Body of pancreas (tissue), 4 donors: ENCODE data around the gene TMA7B. TPM values are rescaled to one million over a fixed set of nuclear protein-coding genes. Genes with fewer than 3 reads are reported as not detected.

ENCODE experiments used
- ATAC-seq: fragments of 150-250 bp; one replicate; pipeline ENCODE4 v1.9.1; 2016
- DNase-seq, 4 donors: peaks; one replicate each; pipeline ENCODE4 v3.0.0-alpha.2; 2019
- H3K27ac ChIP-seq, 4 donors: fragments of 200-600 bp; sonication (generic); 1 replicate in 3 of 4; 2 replicates in 1 of 4; pipeline versions ENCODE4 v1.5.1 to v1.6.1; 2016 to 2019; ENCODE audit warnings: mild to moderate bottlenecking in 1 of 4, mixed read lengths in 1 of 4, moderate library complexity in 1 of 4
- H3K27me3 ChIP-seq, 2 donors: fragments of 200-600 bp; sonication (generic); one replicate each; pipeline ENCODE4 v1.6.0; 2016; ENCODE audit warnings: mild to moderate bottlenecking in 1 of 2
- H3K36me3 ChIP-seq, 2 donors: fragments of 200-600 bp; sonication (generic); replicated peaks in 1 of 2; 2 replicates each; pipeline ENCODE4 v1.5.1; 2016; ENCODE audit warnings: low read depth in 2 of 2; ENCODE audit not compliant: insufficient read depth in 1 of 2
- H3K4me1 ChIP-seq: fragments of 200-600 bp; sonication (generic); one replicate; pipeline ENCODE4 v1.6.0; 2016
- H3K4me3 ChIP-seq, 2 donors: fragments of 200-600 bp; sonication (generic); 1 replicate in 1 of 2; 2 replicates in 1 of 2; pipeline ENCODE4 v1.5.1; 2016 to 2019
- H3K9me3 ChIP-seq, 3 donors: fragments of 200-600 bp; sonication (generic); 1 replicate in 2 of 3; 2 replicates in 1 of 3; pipeline ENCODE4 v1.5.1; 2016
- POLR2A ChIP-seq, 3 donors: fragments of 450-650 bp; IDR thresholded peaks; one replicate each; pipeline ENCODE4 v1.6.1; 2016; ENCODE audit warnings: antibody characterized with exemption in 3 of 3, mild to moderate bottlenecking in 2 of 3
- WGBS, 2 donors: methylation state at CpG; one replicate each; pipeline ENCODE4 v1.1.5; 2017; 5-methylcytosine and 5-hydroxymethylcytosine counted together
- intact Hi-C: fragments of 100-400 bp; cut with DNase I; formaldehyde crosslinking; loops from one replicate; pipeline ENCODE4 v1.15.1; 2023
- total RNA-seq, 2 donors: library from RNA; depleted of rRNA; stranded (reverse); fragments of >200 nt; gene quantifications; one replicate each; pipeline ENCODE4 v1.1.0, GENCODE V29; 2016
- TF ChIP-seq, protein P1 (sequence below), 7 experiments: fragments of 450-650 bp in 4 of 7; fragments of 200-600 bp in 3 of 7; sonication (generic) in 3 of 7; IDR thresholded peaks; one replicate each; pipeline ENCODE4 v1.5.1; 2016 to 2019; ENCODE audit warnings: antibody characterized with exemption in 7 of 7

Gene TMA7B
- not detected for total RNA-seq

DNA sequence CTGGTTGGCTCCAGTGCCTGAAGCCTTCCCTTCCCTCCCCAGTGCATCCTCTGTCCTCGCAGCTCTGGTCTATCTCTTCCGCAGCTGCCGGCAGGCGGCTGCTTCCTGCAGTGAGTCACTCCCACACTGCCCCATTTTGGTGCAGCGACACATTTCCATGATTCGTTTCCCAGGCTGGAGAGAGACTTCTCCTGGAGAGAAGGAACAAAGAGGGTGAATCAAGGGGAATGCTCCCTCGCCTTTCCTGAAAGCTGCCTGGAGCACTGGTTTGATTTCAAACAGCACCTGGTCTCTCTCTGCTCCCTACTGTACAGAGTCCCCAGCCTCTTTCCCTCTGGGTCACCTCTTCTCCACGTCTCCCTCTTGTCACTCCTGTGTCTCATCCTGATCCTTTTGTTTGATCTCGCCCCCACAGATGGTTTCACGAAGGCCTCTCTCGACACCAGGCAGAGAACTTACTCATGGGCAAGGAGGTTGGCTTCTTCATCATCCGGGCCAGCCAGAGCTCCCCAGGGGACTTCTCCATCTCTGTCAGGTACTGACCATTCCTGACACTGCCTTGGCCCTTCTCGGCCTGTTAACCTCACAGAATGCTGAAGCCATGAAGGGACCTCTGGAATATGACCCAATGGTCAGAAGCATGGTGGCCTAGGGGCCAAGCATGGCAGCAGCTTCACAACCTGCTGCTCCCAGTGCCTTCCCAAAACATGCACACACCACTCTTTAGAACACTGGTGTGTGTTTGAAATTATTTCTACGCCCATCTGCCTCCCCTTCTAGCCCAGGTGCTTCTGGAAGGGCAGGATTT is at the start of gene TMA7B:
TMA7B (plus strand) TSS at position 758 of the 808 bp plus-strand sequence. CDS start 3,978 bp downstream, outside the sequence.
- Histone ChIP-seq H3K4me1 (no peaks in the 10 kb centered on the region), H3K27ac (peak within 1 kb of the TSS in 1 of 4 donors; percentile 39), H3K9me3 (no peaks in the 10 kb centered on the region), H3K4me3 (no peak within 1 kb of the TSS), H3K27me3 (no peaks in the 10 kb centered on the region), H3K36me3 (no peaks in the 10 kb centered on the region)
- TF ChIP-seq POLR2A (IDR thresholded peaks at IDR 0.05), result no peak
- TF ChIP-seq, protein P1, sequence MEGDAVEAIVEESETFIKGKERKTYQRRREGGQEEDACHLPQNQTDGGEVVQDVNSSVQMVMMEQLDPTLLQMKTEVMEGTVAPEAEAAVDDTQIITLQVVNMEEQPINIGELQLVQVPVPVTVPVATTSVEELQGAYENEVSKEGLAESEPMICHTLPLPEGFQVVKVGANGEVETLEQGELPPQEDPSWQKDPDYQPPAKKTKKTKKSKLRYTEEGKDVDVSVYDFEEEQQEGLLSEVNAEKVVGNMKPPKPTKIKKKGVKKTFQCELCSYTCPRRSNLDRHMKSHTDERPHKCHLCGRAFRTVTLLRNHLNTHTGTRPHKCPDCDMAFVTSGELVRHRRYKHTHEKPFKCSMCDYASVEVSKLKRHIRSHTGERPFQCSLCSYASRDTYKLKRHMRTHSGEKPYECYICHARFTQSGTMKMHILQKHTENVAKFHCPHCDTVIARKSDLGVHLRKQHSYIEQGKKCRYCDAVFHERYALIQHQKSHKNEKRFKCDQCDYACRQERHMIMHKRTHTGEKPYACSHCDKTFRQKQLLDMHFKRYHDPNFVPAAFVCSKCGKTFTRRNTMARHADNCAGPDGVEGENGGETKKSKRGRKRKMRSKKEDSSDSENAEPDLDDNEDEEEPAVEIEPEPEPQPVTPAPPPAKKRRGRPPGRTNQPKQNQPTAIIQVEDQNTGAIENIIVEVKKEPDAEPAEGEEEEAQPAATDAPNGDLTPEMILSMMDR (IDR thresholded peaks at IDR 0.05), result no peak
- intact Hi-C loops, result no loop called here
- WGBS, 2 donors, result 74% methylated on average over 13 to 14 of the region's 14 CpGs
- ATAC-seq, result peak; percentile 8
- DNase-seq, result no peak

- Histone ChIP-seq H3K9me3 (no peaks in the 10 kb centered on the region), H3K27ac (no peak overlapping the region), H3K27me3 (no peaks in the 10 kb centered on the region), H3K36me3 (no peaks in the 10 kb centered on the region), H3K4me1 (no peaks in the 10 kb centered on the region), H3K4me3 (no peak overlapping the region)
- ATAC-seq (no peak), DNase-seq (no peak)
- WGBS, 2 donors, result 70 to 75% methylated on average over 9 of the region's 9 CpGs
- no peak for TF ChIP-seq POLR2A (IDR thresholded peaks at IDR 0.05)
- TF ChIP-seq, protein P1 (IDR thresholded peaks at IDR 0.05), result no peak
- intact Hi-C loops, result no loop called here
Measured at GRCh38 chr22:39910876-39911613, 49.2 kb upstream of the TMA7B start.

GRCh38 chr22:39913321-39913720 is 46.9 kb upstream of the TMA7B start:
- Histone ChIP-seq H3K27ac (no peak overlapping the region), H3K4me3 (no peak overlapping the region), H3K9me3 (no peaks in the 10 kb centered on the region), H3K36me3 (no peaks in the 10 kb centered on the region), H3K4me1 (peaks cover 4% of the 10 kb centered on the region), H3K27me3 (no peaks in the 10 kb centered on the region)
- no peak for ATAC-seq
- 80 to 81% methylated on average over 5 of the region's 5 CpGs for WGBS, 2 donors
- TF ChIP-seq, protein P1 (IDR thresholded peaks at IDR 0.05), result no peak
- TF ChIP-seq POLR2A (IDR thresholded peaks at IDR 0.05), result no peak
- intact Hi-C loops, result no loop called here
- no peak for DNase-seq

DNA sequence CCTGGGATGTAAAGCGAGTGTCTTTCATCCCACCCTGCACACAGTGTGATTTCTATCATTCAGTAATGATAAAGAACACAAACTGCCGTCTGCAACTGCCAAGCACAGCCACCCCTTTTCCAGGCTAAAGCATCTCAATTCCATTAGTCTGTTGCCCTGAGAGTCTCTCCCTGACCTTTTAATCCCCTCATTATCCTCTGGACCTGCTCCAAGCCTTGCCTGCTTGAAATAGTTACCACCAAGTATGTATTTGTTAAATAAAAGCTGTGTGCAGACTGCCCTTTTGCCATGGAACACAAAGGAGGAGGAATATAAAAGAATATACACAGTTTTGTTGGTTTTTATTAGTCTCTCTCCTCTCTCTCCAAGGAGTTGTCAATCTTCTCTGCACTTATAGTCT is 46.3 kb upstream of the TMA7B start:
- intact Hi-C loops, result no loop called here
- 71 to 79% methylated on average over 2 of the region's 2 CpGs for WGBS, 2 donors
- ATAC-seq (no peak), DNase-seq (no peak)
- no peaks in the 10 kb centered on the region for H3K27me3 ChIP-seq
- peaks cover 4% of the 10 kb centered on the region for H3K4me1 ChIP-seq
- no peaks in the 10 kb centered on the region for H3K36me3 ChIP-seq
- H3K9me3 ChIP-seq, result no peaks in the 10 kb centered on the region
- H3K4me3 ChIP-seq, result no peak overlapping the region
- TF ChIP-seq, protein P1 (IDR thresholded peaks at IDR 0.05), result no peak
- no peak for TF ChIP-seq POLR2A (IDR thresholded peaks at IDR 0.05)
- H3K27ac ChIP-seq, result no peak overlapping the region
